Right lobe of liver (tissue), 4 donors: Measurements from ENCODE around the gene CORO7.

Source experiments
- POLR2A ChIP-seq: fragments of 450-650 bp; IDR thresholded peaks from one replicate; pipeline ENCODE4 v1.6.1; 2017; ENCODE audit warnings: antibody characterized with exemption, mild to moderate bottlenecking
- TF ChIP-seq, protein P1 (sequence below), 4 donors: fragments of 200-600 bp in 3 of 4; fragments of 450-650 bp in 1 of 4; IDR thresholded peaks; one replicate each; pipeline versions ENCODE4 v1.5.1 to v1.8.0; 2016 to 2022; ENCODE audit warnings: antibody characterized with exemption in 4 of 4, mild to moderate bottlenecking in 2 of 4
- donor health status: DM: no; HTN: no; CAD: no.
- donor health status: DM: no; HTN: no; CAD: no.
- donor health status: DM: no; HTN: yes; CAD: no.

DNA sequence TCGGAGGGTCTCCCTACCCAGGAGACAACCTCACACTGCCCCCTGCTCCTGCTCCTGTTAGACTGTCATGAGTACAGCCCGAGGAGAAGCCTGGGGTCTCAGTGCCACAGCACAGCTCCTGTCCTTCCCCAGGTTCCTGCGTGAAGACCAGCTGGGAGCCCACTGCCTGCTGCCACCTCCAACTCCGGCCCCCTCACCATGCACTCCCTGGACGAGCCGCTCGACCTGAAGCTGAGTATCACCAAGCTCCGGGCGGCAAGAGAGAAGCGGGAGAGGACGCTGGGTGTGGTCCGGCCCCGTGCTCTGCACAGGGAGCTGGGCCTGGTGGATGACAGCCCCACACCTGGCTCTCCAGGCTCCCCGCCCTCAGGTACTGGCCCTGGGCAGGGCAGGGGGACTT, 84.3 kb downstream of the CORO7 start:
- TF ChIP-seq, protein P1, sequence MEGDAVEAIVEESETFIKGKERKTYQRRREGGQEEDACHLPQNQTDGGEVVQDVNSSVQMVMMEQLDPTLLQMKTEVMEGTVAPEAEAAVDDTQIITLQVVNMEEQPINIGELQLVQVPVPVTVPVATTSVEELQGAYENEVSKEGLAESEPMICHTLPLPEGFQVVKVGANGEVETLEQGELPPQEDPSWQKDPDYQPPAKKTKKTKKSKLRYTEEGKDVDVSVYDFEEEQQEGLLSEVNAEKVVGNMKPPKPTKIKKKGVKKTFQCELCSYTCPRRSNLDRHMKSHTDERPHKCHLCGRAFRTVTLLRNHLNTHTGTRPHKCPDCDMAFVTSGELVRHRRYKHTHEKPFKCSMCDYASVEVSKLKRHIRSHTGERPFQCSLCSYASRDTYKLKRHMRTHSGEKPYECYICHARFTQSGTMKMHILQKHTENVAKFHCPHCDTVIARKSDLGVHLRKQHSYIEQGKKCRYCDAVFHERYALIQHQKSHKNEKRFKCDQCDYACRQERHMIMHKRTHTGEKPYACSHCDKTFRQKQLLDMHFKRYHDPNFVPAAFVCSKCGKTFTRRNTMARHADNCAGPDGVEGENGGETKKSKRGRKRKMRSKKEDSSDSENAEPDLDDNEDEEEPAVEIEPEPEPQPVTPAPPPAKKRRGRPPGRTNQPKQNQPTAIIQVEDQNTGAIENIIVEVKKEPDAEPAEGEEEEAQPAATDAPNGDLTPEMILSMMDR (IDR thresholded peaks at IDR 0.05) = no peak
- no peak for TF ChIP-seq POLR2A
